Measurements from ENCODE around the gene BMPR1A.

BMPR1A gene

GRCh38 chr10:86792461-86793167, 36.2 kb downstream of the BMPR1A start:
- DNase-seq (ENCODE audit: insufficient read length, low spot score) (no peak), FAIRE-seq (no peak)
- no peak for TF ChIP-seq POLR2A (IDR thresholded peaks at IDR 0.05; ENCODE audit: low read depth, low read length)

GRCh38 chr10:86793696-86794095, 37.3 kb downstream of the BMPR1A start:
- FAIRE-seq, result peak; percentile 58
- DNase-seq (ENCODE audit: insufficient read length, low spot score), result no peak

GRCh38 chr10:86795353-86795752, 38.9 kb downstream of the BMPR1A start:
- DNase-seq (ENCODE audit: insufficient read length, low spot score), result peak; percentile 59

More at GRCh38 chr10:86793696-86794095, 37.3 kb downstream of the BMPR1A start:
- no peak for TF ChIP-seq POLR2A (IDR thresholded peaks at IDR 0.05; ENCODE audit: low read depth, low read length)

GRCh38 chr10:86798025-86798424, 41.6 kb downstream of the BMPR1A start:
- peak; percentile 48 for FAIRE-seq
- TF ChIP-seq POLR2A (IDR thresholded peaks at IDR 0.05; ENCODE audit: low read depth, low read length), result no peak
- DNase-seq (ENCODE audit: insufficient read length, low spot score), result no peak

More at GRCh38 chr10:86795353-86795752, 38.9 kb downstream of the BMPR1A start:
- TF ChIP-seq POLR2A (IDR thresholded peaks at IDR 0.05; ENCODE audit: low read depth, low read length), result no peak
- peak; percentile 100 for FAIRE-seq

- TF ChIP-seq POLR2A (IDR thresholded peaks at IDR 0.05; ENCODE audit: low read depth, low read length), result no peak
- DNase-seq (ENCODE audit: insufficient read length, low spot score), result no peak
- FAIRE-seq, result peak; percentile 93
Observed at GRCh38 chr10:86798611-86799010, 42.2 kb downstream of the BMPR1A start.

- no peak for DNase-seq (ENCODE audit: insufficient read length, low spot score)
- no peak for FAIRE-seq
- TF ChIP-seq POLR2A (IDR thresholded peaks at IDR 0.05; ENCODE audit: low read depth, low read length), result no peak
Observed at GRCh38 chr10:86799188-86799845, 42.9 kb downstream of the BMPR1A start.

DNA sequence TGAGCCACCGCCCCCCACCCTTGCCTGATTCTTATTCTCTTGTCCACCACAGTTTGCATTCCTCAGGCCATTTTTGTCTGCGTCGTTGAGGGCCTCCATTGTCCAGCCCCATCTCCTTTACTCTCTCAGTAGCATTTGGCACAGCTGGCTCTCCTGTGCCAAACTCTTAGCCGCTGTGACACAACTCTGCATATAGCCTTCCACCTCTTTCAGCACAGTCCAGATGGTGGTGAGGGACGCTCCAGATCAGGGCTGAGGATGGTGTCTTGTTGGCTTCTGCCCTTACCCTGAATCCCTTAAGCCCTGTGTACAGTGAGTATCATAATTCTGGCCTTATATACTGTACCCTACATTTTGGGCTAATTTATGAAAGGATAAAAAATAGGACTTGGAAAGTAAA, 45.6 kb downstream of the BMPR1A start:
- no peak for TF ChIP-seq POLR2A (IDR thresholded peaks at IDR 0.05; ENCODE audit: low read depth, low read length)
- no peak for DNase-seq (ENCODE audit: insufficient read length, low spot score)
- peak; percentile 69 for FAIRE-seq

GRCh38 chr10:86802473-86803108, 46.2 kb downstream of the BMPR1A start:
- no peak for TF ChIP-seq POLR2A (IDR thresholded peaks at IDR 0.05; ENCODE audit: low read depth, low read length)
- DNase-seq (ENCODE audit: insufficient read length, low spot score) (no peak), FAIRE-seq (no peak)

DNA sequence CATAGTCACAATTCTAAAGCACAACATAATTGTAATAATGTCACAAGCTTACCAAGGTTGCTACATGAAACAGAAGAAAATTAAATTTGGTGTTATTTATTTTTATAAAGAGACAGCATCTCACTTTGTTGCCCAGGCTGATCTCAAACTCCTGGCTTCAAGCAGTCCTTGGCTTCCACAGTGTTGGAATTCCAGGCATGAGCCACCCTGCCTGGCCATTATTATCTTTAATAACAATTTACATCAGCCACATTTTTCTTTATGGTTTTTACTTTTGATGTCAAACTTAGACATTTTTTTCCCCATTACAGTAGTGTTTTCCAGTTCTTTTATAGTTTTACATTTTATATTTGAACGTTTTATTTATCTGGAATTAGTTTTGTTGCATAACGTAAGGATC, 46.7 kb downstream of the BMPR1A start:
- TF ChIP-seq POLR2A (IDR thresholded peaks at IDR 0.05; ENCODE audit: low read depth, low read length), result no peak
- FAIRE-seq, result no peak
- no peak for DNase-seq (ENCODE audit: insufficient read length, low spot score)

DNA sequence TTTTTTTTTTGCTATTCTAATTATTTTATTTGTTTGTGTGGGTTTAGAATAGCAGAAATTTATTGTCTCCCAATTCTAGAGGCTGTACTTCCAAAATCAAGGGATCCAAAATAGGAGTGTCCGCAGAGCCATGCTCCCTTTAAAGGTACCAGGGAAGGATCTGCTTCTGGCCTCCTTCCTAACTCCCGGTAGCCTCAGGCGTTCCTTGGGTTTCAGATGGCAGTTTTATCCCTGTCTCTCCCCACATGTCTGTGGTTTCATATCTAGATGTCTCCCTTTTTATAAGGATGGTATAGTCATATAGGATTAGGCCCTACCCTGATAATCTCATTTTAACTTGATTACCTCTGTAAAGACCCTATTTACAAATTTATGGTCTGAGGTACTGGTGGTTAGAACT, 48.4 kb downstream of the BMPR1A start:
- FAIRE-seq (no peak), DNase-seq (ENCODE audit: insufficient read length, low spot score) (no peak)
- no peak for TF ChIP-seq POLR2A (IDR thresholded peaks at IDR 0.05; ENCODE audit: low read depth, low read length)

DNA sequence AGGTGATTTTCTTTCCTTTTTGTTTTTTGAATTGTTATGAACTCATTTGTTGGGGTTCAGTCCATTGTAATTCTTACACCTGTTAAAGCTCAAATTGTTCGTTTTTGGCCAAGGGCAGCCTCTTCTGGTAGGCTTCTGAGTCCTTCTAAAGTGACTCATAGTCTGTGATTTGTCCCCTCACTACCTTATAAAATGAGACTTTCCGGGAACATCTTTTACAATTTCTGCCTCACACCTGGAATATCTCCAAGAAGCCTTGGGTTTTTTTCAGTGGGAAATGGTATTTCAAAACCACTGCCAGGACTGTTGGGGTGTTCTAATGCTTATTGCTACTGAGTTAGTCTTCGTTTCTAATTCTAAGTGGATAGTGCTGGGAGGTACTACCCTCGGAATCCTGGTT, 56.7 kb downstream of the BMPR1A start:
- no peak for TF ChIP-seq POLR2A (IDR thresholded peaks at IDR 0.05; ENCODE audit: low read depth, low read length)
- peak; percentile 88 for FAIRE-seq
- DNase-seq (ENCODE audit: insufficient read length, low spot score), result no peak

DNA sequence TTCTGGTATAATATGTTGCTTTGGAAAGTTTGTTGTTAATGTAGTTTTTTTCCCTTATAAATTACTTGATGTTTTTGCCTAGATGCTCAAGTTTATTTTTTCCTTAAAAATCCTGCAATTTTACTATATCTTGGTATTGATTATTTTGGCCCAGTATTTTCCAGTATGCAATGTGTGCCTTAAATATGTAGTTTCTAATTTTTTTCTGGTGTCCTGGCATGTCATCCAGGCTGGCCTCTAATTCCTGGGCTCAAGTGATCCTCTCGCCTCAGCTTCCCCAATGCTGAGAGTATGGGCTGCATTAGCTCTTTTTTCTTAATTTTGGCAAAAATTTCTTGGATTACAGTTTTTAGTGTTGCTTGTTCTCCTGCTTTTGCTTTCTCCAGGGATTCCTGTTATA, 57.6 kb downstream of the BMPR1A start:
- DNase-seq (ENCODE audit: insufficient read length, low spot score), result no peak
- TF ChIP-seq POLR2A (IDR thresholded peaks at IDR 0.05; ENCODE audit: low read depth, low read length), result no peak
- FAIRE-seq, result no peak

DNA sequence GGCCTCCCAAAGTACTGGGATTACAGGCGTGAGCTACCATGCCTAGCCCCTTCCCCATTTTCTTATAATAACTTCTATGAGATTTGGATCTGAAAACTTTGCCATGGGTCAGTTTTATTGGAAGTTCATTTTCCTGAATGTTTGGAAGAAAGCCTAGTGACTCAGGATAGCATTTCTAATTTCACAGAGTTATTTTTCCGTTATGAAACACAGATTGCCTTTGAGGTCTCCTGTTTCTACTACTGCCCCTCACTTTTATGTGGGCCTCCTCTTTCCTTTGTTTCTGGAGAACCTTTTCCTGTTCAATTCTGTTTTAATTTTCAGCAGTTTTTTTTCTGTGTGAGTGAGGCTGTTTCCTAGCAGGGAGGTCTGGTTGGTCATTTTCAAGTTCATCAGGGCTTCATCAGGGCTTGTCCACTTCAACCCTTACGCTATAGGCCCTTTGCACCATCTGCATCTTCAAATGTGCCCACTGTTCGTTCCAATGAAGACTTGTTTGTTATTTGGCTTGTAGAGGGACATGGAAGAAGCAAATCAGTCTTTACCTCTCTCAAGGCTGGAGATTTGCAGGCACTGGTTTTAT, 58.7 kb downstream of the BMPR1A start:
- TF ChIP-seq POLR2A (IDR thresholded peaks at IDR 0.05; ENCODE audit: low read depth, low read length), result no peak
- DNase-seq (ENCODE audit: insufficient read length, low spot score) (no peak), FAIRE-seq (no peak)

- DNase-seq (ENCODE audit: insufficient read length, low spot score), result no peak
- TF ChIP-seq POLR2A (IDR thresholded peaks at IDR 0.05; ENCODE audit: low read depth, low read length), result no peak
Observed at GRCh38 chr10:86815640-86816039, 59.2 kb downstream of the BMPR1A start.

More at GRCh38 chr10:86815640-86816039, 59.2 kb downstream of the BMPR1A start:
- no peak for FAIRE-seq
